HepG2 (cell line): ENCODE results near the gene TRMT1. TPM values are rescaled to one million over a fixed set of nuclear protein-coding genes. Genes with fewer than 3 reads are reported as not detected.

ENCODE experiments used
- CBFB ChIP-seq: sonication (generic); formaldehyde crosslinking; IDR thresholded peaks from 2 replicates; pipeline ENCODE4 v1.4.0; 2020; ENCODE audit warnings: missing genetic modification reagents
- FOXC1 ChIP-seq: sonication (generic); formaldehyde crosslinking; IDR thresholded peaks from 2 replicates; pipeline ENCODE4 v1.8.0; 2022; ENCODE audit warnings: mild to moderate bottlenecking, missing genetic modification reagents, borderline replicate concordance
- IKZF4 ChIP-seq: sonication (generic); formaldehyde crosslinking; IDR thresholded peaks from 2 replicates; pipeline ENCODE4 v1.5.1; 2020; ENCODE audit warnings: borderline replicate concordance, mild to moderate bottlenecking, low read depth, missing genetic modification reagents; ENCODE audit errors: not compliant biosample characterization
- MAFF ChIP-seq: IDR thresholded peaks from 2 replicates; pipeline ENCODE4 v1.6.1; 2011; ENCODE audit warnings: low read depth, low read length, improper control_type of control experiment
- REL ChIP-seq: sonication (generic); formaldehyde crosslinking; conservative IDR thresholded peaks from 2 replicates; pipeline ENCODE4 v1.8.0; 2022; ENCODE audit warnings: mild to moderate bottlenecking, missing genetic modification reagents, moderate library complexity
- SETDB1 ChIP-seq: sonication (generic); formaldehyde crosslinking; IDR thresholded peaks from 2 replicates; pipeline ENCODE4 v1.5.1; 2020; ENCODE audit warnings: missing genetic modification reagents, mild to moderate bottlenecking, borderline replicate concordance
- TGIF2 ChIP-seq: IDR thresholded peaks from 2 replicates; pipeline ENCODE4 v1.6.1; 2016; ENCODE audit warnings: control low read depth, missing compliant biosample characterization
- ZBTB7B ChIP-seq: sonication (generic); formaldehyde crosslinking; IDR thresholded peaks from 2 replicates; pipeline ENCODE4 v1.4.0; 2020; ENCODE audit warnings: missing genetic modification reagents
- ZNF329 ChIP-seq: sonication (generic); formaldehyde crosslinking; IDR thresholded peaks from 2 replicates; pipeline ENCODE4 v1.9.0; 2021; ENCODE audit warnings: low read depth, mild to moderate bottlenecking, missing genetic modification reagents
- ZNF33B ChIP-seq: sonication (generic); formaldehyde crosslinking; IDR thresholded peaks from 2 replicates; pipeline ENCODE4 v1.5.1; 2020; ENCODE audit warnings: mild to moderate bottlenecking, missing genetic modification reagents
- polyA plus RNA-seq, 8 experiments: library from polyadenylated mRNA; depleted of rRNA in 3 of 8; stranded (reverse) in 7 of 8; unstranded in 1 of 8; fragments of >200 nt; fragmentation: Illumina TruSeq in 4 of 8; extraction: Trizol in 4 of 8; gene quantifications; 2 replicates each; pipeline versions ENCODE4 v1.2.1 to v1.2.3, GENCODE V29; 2011 to 2016; ENCODE audit warnings: low read depth in 4 of 8, missing spikeins in 1 of 8, mixed read lengths in 1 of 8; ENCODE audit not compliant: insufficient read depth in 1 of 8
- total RNA-seq, 5 experiments: library from RNA; depleted of rRNA; stranded (reverse); fragments of >200 nt; fragmentation: Illumina TruSeq; extraction: Trizol; gene quantifications; 2 replicates each; pipeline ENCODE4 v1.2.3, GENCODE V29; 2016; ENCODE audit warnings: low read depth in 1 of 5
- TF ChIP-seq, protein P1 (sequence below): sonication (generic); formaldehyde crosslinking; IDR thresholded peaks from 2 replicates; pipeline ENCODE4 v1.8.1; 2023; ENCODE audit warnings: missing genetic modification reagents, inconsistent platforms, borderline replicate concordance
- TF ChIP-seq, protein P2 (sequence below): sonication (generic); formaldehyde crosslinking; IDR thresholded peaks from 2 replicates; pipeline ENCODE4 v1.4.0; 2020; ENCODE audit warnings: missing genetic modification reagents
- TF ChIP-seq, protein P3 (sequence below): sonication (generic); formaldehyde crosslinking; IDR thresholded peaks from 2 replicates; pipeline ENCODE4 v1.4.0; 2020; ENCODE audit warnings: missing genetic modification reagents, mild to moderate bottlenecking, borderline replicate concordance
- TF ChIP-seq, protein P4 (sequence below): sonication (generic); formaldehyde crosslinking; IDR thresholded peaks from 2 replicates; pipeline ENCODE4 v1.9.0; 2022; ENCODE audit warnings: low read depth, missing genetic modification reagents

Gene TRMT1
- total and polyA plus RNA-seq, 2 of the 13 experiments (the other 11 are each of a cell fraction or from before 2014, with no cell fraction given): 35.5 to 44.1 TPM

DNA sequence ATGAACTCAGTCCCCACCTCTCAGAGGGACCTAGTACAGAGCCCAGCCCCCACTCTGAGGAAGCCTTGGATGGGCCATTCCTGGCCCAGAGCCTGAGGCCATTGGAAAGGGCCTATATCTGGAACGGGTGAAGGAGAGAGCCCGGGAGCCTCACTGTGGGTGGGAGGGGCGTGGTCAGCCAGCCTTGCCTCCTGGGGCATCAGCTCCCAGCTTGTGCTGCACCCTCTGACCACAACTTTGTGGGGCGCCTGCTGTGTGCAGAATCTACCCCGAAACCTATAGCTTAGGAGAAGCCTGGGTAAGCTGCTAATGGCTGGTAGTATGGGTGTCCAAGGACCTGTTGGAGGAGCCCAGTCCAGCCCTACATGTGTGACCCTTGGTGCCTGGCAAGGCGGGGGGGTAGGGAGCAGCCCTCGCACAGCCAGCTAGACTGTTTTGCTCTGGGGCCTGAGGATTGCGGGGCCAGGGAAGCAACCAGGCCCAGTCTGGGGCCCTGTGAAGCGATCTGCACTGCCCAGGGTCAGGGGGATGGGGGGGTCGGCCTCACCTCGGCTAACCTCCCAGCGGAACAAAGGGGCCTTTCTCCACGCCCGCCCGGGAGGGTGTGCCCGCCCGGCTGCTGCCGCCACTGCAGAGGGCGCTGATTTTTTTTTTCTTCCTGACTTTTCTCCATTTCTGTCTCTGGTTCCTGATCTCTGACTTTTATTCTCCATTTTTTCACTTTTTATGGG is 56.1 kb downstream of the TRMT1 start (continued):
- TF ChIP-seq, protein P1, sequence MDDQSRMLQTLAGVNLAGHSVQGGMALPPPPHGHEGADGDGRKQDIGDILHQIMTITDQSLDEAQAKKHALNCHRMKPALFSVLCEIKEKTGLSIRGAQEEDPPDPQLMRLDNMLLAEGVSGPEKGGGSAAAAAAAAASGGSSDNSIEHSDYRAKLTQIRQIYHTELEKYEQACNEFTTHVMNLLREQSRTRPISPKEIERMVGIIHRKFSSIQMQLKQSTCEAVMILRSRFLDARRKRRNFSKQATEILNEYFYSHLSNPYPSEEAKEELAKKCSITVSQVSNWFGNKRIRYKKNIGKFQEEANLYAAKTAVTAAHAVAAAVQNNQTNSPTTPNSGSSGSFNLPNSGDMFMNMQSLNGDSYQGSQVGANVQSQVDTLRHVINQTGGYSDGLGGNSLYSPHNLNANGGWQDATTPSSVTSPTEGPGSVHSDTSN: no peak
- TF ChIP-seq CBFB (CRISPR knock-in tag) (peak; percentile 32; the same call in 1 of the 2 replicates), REL (CRISPR knock-in tag) (no peak), ZNF33B (CRISPR knock-in tag) (no peak), IKZF4 (CRISPR knock-in tag) (no peak), ZNF329 (CRISPR knock-in tag) (no peak), MAFF (no peak), FOXC1 (CRISPR knock-in tag) (no peak; the same call in 1 of the 2 replicates), TGIF2 (CRISPR knock-in tag) (no peak), ZBTB7B (CRISPR knock-in tag) (peak; percentile 77), SETDB1 (CRISPR knock-in tag) (no peak)
- TF ChIP-seq, protein P2, sequence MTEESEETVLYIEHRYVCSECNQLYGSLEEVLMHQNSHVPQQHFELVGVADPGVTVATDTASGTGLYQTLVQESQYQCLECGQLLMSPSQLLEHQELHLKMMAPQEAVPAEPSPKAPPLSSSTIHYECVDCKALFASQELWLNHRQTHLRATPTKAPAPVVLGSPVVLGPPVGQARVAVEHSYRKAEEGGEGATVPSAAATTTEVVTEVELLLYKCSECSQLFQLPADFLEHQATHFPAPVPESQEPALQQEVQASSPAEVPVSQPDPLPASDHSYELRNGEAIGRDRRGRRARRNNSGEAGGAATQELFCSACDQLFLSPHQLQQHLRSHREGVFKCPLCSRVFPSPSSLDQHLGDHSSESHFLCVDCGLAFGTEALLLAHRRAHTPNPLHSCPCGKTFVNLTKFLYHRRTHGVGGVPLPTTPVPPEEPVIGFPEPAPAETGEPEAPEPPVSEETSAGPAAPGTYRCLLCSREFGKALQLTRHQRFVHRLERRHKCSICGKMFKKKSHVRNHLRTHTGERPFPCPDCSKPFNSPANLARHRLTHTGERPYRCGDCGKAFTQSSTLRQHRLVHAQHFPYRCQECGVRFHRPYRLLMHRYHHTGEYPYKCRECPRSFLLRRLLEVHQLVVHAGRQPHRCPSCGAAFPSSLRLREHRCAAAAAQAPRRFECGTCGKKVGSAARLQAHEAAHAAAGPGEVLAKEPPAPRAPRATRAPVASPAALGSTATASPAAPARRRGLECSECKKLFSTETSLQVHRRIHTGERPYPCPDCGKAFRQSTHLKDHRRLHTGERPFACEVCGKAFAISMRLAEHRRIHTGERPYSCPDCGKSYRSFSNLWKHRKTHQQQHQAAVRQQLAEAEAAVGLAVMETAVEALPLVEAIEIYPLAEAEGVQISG: 0 out of 2 replicates have a peak, but pooled peaks have one; percentile 10
- TF ChIP-seq, protein P3, sequence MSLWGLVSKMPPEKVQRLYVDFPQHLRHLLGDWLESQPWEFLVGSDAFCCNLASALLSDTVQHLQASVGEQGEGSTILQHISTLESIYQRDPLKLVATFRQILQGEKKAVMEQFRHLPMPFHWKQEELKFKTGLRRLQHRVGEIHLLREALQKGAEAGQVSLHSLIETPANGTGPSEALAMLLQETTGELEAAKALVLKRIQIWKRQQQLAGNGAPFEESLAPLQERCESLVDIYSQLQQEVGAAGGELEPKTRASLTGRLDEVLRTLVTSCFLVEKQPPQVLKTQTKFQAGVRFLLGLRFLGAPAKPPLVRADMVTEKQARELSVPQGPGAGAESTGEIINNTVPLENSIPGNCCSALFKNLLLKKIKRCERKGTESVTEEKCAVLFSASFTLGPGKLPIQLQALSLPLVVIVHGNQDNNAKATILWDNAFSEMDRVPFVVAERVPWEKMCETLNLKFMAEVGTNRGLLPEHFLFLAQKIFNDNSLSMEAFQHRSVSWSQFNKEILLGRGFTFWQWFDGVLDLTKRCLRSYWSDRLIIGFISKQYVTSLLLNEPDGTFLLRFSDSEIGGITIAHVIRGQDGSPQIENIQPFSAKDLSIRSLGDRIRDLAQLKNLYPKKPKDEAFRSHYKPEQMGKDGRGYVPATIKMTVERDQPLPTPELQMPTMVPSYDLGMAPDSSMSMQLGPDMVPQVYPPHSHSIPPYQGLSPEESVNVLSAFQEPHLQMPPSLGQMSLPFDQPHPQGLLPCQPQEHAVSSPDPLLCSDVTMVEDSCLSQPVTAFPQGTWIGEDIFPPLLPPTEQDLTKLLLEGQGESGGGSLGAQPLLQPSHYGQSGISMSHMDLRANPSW (CRISPR knock-in tag): no peak; the same call in 1 of the 2 replicates
- TF ChIP-seq, protein P4, sequence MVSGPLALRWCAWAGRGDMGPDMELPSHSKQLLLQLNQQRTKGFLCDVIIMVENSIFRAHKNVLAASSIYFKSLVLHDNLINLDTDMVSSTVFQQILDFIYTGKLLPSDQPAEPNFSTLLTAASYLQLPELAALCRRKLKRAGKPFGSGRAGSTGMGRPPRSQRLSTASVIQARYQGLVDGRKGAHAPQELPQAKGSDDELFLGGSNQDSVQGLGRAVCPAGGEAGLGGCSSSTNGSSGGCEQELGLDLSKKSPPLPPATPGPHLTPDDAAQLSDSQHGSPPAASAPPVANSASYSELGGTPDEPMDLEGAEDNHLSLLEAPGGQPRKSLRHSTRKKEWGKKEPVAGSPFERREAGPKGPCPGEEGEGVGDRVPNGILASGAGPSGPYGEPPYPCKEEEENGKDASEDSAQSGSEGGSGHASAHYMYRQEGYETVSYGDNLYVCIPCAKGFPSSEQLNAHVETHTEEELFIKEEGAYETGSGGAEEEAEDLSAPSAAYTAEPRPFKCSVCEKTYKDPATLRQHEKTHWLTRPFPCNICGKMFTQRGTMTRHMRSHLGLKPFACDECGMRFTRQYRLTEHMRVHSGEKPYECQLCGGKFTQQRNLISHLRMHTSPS (CRISPR knock-in tag): peak; percentile 90
